SK-N-SH treated with all-trans-retinoic acid at 6 μM for 48 hours (cell line): ENCODE measurements around the gene SMOC1.

Experiments used
- BACH2 ChIP-seq: fragments of 250-450 bp; sonication (Bioruptor Pico); IDR thresholded peaks from 2 replicates; pipeline ENCODE4 v1.9.0; 2021; ENCODE audit warnings: mild to moderate bottlenecking, borderline replicate concordance
- CSDC2 ChIP-seq: fragments of 250-450 bp; sonication (Bioruptor Pico); IDR thresholded peaks from 2 replicates; pipeline ENCODE4 v1.5.0; 2020; ENCODE audit warnings: mild to moderate bottlenecking, moderate library complexity
- PATZ1 ChIP-seq: fragments of 250-450 bp; sonication (Bioruptor Pico); IDR thresholded peaks from 2 replicates; pipeline ENCODE4 v1.8.0; 2020; ENCODE audit warnings: mild to moderate bottlenecking, moderate library complexity, borderline replicate concordance
- RARB ChIP-seq: fragments of 250-450 bp; sonication (Bioruptor Pico); IDR thresholded peaks from 2 replicates; pipeline ENCODE4 v1.8.0; 2021; ENCODE audit warnings: mild to moderate bottlenecking, moderate library complexity
- TOX ChIP-seq: fragments of 250-450 bp; sonication (Bioruptor Pico); IDR thresholded peaks from 2 replicates; pipeline ENCODE4 v1.8.0; 2021; ENCODE audit warnings: mild to moderate bottlenecking, moderate library complexity, borderline replicate concordance
- ZFP30 ChIP-seq: fragments of 450-650 bp; formaldehyde crosslinking; IDR thresholded peaks from 2 replicates; pipeline ENCODE4 v1.5.0; 2022; ENCODE audit warnings: mild to moderate bottlenecking, moderate library complexity

GRCh38 chr14:69924201-69924600 lies 45.0 kb downstream of the SMOC1 start:
- TF ChIP-seq BACH2 (CRISPR knock-in tag) (no peak), RARB (no peak), PATZ1 (CRISPR knock-in tag) (no peak), CSDC2 (CRISPR knock-in tag) (no peak), ZFP30 (CRISPR knock-in tag) (no peak), TOX (CRISPR knock-in tag) (no peak)
